UCSD-AML1 (cell line): ENCODE results near the gene CDKN2D.

Experiments used
- DNase-seq: peaks from one replicate; lab custom pipeline; 2025; ENCODE audit not compliant: unreplicated experiment; lab: John Stamatoyannopoulos, UW

Gene CDKN2D

GRCh38 chr19:10521461-10522171, 47.2 kb downstream of the CDKN2D start:
- no peak for DNase-seq

DNA sequence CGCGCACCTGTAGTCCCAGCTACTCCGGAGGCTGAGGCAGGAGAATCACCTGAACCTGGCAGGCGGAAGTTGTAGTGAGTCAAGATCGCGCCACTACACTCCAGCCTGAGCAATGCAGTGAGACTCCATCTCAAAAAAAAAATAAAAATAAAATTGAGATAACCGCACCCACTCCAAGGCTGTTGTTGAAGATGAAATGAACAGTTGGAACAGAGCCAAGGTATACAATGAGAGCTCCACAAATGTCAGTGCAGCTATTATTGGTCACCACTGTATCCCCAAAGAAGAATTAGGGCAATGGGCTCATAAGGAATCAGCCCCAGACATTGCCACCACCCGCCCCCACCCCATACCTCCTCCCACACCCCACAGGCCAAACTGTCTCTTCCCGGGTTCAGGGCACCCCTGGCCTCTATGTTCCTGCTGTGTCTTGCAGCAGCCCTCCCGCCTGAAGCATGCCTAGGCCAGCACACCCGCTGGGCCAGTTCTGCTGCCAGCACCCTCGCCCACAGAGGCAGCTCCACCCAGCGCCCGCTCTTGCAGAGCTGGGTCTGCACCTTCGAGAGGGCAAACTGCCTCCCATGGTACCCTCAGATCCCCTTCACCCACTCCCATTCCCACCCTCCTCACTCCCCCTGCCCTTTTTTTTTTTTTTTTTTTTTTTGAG, 48.0 kb downstream of the CDKN2D start:
- DNase-seq, result no peak

- DNase-seq, result no peak
Observed at GRCh38 chr19:10519421-10519820, 49.4 kb downstream of the CDKN2D start.

GRCh38 chr19:10518444-10519361, 50.1 kb downstream of the CDKN2D start:
- no peak for DNase-seq

GRCh38 chr19:10517760-10518443, 50.9 kb downstream of the CDKN2D start:
- no peak for DNase-seq

GRCh38 chr19:10517361-10517759, 51.4 kb downstream of the CDKN2D start, which contains the start of gene S1PR5:
TSS of gene S1PR5 (minus strand) at chr19:10517447. CDS start at chr19:10515011, 2,436 bp downstream.
- no peak for DNase-seq

DNA sequence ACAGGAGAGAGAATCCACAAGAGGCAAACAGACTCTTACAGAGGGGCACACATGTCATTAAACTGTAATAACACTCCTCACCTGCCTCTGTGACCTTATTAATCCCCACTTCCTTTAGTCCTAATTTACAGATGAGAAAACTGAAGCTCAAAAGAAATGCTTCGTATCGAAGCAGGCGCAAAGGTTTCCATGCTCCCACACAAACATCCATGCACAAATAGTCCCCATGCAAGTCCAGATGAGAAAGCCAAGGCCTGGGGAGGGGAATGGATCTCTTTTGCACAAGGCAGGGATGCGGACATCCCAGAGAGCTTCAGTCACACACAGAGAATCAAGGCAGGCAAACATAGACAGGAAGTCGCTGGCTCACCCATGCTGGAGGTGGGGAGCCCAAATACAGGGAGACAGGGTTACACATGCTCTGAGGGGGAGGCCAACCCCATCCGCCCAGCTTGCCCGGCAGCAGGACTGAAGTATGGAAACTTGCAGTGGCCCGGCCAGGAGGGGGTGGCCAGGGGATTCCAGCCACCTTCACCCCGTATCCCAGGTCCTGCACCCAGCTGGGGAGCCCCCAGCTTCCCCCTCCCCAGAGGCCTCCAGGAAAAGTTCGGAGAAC, 52.0 kb downstream of the CDKN2D start:
- DNase-seq, result no peak
